ENCODE data around the gene TNIK.

Gene TNIK

DNA sequence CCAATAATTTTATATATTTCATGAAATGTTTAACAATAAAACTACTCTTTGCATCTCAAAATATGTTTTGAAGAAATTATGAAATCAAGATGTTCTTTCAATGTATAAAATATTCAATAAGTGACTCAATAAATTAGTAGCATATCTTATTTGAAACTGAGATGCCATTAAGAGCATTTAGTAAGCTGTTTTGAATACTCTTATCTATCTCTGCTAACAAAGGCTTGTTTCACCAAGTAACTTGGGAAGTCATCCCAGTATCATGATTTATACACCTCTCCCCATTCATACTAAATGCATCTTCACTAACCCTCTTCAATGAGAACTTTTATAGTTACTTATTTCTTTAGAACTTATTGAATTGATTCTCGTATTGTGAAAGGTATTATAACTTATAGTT, 43.1 kb downstream of the TNIK start:
- DNase-seq (ENCODE audit: low read depth in 2 of 2): no peak

DNA sequence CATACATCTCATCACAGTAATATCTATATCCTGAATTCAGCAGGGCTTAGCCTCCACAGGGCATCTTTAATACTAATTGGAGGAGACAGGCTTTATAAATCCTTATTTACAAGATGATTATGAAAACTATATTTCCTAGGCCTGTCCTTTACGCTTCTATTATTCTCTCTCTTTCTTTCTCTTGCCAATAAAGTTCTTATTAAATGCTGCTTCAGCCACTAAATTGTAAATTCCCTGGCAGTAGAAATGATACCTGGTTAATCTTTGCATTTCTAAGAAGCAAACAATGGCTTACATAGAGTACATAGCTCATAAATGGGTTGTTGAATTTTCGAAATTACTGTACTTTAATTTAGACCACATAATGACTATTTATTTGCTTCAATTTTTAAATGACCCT, 43.5 kb downstream of the TNIK start:
- no peak for DNase-seq (ENCODE audit: low read depth in 2 of 2)

DNA sequence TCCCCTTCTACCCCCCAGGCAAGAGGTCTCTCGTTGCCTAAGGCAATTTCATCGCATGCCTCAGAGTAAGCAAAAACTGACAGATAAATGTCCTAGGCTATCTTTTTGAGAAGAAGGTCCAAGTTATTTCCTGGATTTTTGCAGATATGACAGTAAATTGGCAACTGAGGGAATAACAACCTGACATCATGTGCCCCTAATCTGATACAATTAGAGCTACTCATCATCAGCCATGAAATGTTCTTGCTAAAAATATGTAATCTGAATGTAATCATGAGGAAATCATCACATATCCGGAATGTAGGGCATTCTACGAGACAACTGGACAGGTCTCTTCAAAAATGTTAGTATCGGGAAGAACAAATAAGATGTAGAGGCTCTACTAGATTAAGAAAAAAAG, 44.1 kb downstream of the TNIK start:
- no peak for DNase-seq (ENCODE audit: low read depth in 2 of 2)

DNA sequence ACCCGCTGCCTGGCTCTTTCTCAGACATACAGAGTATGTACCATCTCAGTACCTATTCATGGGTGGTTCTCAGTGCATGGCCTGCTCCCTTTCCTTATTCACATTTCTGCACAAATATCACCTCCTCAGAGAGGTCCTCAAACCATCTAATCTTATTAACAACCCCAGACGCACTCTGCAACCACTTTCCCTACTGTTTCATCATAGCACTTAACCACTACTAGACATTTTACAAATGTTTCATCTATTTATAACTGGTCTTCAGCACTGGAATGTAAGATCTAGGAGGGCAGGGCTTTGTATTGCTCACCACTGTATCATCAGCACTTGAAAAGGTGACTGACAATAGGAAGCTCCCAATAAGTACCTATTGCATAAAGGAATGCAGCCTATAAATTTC, 45.1 kb downstream of the TNIK start:
- no peak for DNase-seq (ENCODE audit: low read depth in 2 of 2)

DNA sequence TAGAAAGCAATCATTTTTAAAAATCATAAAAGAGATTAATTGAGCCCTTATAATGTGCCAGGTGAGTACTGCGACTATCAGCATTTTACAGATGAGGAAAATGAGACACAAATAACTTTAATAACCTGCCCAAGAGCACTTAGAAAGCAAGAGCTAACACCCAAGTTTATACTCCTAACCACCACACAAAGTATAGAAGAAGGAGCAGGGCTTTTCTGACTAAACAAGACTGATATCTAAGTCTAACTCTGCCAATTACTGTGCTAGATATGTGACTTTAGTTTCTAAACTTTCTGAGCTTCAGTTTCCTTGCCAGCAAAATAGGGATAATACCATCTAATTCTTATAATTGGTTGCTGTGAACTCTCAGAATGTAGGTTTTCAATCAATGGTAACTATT, 47.7 kb downstream of the TNIK start:
- no peak for DNase-seq (ENCODE audit: low read depth in 2 of 2)

DNA sequence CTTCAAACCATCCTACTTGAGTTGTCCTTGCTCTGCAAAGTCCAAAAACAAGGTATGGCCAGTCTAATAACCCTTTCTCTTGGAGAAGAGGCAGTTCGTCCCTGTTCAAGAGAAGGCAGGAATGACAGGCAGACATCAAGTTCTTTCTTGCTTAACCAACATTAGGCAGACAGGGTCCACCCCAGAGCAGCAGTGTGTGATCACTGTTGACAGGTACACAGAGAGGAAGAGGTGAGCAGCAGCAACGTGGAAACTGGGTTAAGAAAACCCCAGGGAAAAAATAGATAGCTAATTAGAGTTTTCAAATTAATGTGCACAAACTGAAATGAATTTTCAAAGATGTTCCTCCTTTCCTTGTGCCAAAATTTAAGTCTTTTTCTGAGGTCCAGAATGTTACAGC, 48.2 kb downstream of the TNIK start:
- DNase-seq (ENCODE audit: low read depth in 2 of 2): no peak

DNA sequence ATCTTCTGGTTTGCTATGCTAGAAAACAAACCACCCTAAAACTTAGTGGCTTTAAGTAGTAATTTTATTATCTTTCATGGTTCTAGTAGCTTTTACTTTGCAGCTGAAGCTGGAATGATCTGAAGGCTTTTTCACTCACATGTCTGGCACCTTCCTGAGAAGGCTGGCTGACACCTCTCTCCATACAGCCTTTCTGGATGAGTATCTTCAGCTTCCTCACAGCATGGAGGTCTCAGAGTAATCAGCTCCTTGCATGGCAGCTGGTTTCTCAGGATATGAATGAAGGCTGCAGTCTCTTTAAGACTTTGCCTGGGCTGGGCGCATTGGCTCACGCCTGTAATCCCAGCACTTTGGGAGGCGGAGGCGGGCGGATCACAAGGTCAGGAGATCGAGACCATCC, 50.0 kb downstream of the TNIK start:
- no peak for DNase-seq (ENCODE audit: low read depth in 2 of 2)

DNA sequence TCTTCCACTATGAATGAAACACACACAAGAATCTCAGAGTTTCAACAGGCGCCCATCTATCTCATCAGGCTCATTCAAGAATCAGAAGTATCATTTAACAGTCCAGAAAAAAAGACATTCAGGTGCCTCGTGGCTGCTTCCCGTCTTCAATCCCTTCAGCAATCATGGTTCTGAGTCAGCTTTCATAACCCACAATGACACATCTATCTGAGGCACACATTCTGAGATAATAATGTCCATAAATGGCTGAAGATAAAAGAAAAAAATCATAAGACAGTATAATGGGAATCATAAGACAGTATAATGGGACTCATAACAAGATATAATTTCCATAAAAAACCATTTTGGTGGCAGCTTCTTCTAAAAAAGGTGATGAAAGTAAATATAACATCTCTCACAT, 52.4 kb downstream of the TNIK start:
- no peak for DNase-seq (ENCODE audit: low read depth in 2 of 2)

DNA sequence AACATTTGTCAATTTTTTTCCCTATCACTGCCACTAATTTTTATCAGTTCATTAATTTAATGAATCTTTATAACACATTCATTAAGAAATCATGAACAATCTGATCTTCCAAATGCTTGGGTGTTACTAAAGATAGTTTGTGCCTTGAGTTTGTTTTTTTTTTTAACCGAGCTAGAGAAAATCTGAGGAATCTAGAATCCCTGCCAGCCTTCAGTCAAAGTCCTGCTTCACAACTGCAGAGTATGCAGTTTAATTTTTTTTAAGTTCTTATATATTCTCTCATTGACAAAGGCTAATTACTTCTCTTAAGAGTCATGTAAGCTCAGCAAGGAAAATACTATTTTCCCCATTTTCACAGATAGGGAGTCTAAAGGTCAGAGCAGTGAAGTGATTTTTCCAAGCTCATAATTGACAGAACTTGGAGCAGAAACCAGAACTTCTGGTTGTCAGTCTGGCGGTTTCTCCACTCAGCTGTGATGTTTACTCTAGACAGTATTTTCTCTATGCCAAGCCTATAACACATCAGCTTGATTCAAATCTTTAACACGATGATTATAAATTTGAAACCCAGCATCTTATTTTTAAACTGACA, 55.7 kb downstream of the TNIK start:
- DNase-seq (ENCODE audit: low read depth in 2 of 2): no peak

DNA sequence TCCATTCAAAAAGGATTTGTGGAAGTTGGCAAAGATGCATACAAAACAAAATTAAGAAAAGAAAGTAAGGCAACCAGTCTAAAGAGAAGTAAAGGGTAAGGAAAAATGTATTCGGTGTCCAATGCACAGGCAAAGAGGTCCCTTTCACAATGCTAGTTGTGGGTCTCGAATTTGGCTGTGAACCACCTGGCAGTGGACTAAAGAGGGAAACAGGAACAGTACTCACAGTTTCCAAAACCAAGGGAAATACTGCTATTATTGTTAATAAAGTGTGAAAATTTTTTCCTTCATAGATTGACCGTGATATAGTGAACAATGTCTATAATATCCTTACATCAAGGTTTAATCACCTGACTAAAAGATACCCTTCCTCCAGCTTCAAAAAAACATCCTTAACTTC, 57.9 kb downstream of the TNIK start:
- no peak for DNase-seq (ENCODE audit: low read depth in 2 of 2)

DNA sequence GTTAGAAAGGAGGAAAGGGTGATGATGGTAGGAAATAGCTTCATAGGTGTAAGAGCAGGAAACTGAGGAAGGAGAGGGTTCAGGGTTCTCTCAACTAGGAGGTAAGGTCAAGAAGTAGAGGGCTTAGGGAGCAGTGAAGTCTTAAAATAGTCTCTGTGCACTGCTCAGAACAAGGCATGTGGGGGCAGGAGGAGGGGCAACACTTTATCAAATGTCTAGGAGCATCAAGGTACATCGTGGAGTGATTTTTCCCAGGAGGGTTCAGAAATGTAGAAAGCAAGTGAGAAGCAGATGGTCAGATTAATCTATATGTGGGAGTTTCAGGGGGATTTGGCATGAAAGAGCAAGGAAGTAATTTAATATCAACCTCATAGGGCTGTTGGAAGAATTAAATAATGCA, 58.8 kb downstream of the TNIK start:
- DNase-seq (ENCODE audit: low read depth in 2 of 2): no peak

DNA sequence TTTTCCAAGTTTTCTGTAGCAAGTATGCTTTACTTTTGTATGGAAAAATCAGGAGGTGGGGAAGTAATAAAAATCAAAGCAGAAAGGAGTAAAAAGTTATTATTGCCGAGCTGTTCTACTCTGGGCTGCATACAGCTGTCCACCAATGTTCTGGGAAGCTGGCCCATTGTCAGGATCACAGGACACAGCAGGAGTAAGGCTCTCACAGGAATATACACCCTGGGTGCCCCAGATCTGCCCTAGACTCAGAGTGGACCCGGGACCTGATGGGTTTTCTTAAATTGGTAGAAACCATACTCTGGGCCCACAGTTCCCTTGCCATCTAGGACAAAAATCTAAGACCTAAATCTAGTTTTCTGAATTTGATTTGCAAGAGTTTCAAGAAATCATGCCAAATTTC, 60.4 kb downstream of the TNIK start:
- no peak for DNase-seq (ENCODE audit: low read depth in 2 of 2)

DNA sequence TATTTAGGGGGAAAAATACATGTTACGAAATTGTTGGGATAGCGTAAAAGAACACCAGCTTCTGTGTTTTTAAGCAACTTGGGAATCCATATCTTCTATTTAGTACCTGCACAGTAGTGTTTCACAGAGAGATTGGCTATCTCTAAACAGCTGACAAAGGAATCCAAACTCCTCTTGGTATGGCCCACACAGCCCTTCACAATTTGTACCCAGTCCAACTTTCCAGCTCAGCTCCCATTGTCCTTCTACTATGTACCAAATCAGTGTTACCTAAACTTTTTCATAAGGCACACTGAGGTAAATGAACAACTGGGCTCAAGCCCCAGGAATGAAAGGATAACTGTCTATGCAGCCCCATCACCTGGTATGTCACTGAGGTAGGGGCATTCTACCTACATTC, 61.9 kb downstream of the TNIK start:
- DNase-seq (ENCODE audit: low read depth in 2 of 2): no peak

DNA sequence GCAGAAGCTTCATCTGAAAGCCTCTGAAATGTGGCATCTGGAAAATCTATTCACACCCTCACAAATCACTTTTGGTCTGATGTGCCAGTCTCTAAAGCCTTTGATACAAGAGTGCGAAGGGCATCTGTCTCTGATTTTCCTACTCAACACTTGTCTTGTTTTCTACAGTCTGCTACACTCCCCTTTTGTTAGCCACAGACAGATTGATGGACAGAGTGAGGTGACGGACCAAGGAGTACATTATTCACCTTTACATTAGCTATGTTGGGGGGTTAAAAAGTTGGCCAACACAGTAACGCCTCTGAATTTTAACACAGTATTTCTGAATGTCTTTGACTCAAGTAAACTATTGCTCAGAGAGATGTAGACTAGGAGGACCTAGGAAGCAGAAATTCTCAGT, 63.1 kb downstream of the TNIK start:
- DNase-seq (ENCODE audit: low read depth in 2 of 2): no peak

DNA sequence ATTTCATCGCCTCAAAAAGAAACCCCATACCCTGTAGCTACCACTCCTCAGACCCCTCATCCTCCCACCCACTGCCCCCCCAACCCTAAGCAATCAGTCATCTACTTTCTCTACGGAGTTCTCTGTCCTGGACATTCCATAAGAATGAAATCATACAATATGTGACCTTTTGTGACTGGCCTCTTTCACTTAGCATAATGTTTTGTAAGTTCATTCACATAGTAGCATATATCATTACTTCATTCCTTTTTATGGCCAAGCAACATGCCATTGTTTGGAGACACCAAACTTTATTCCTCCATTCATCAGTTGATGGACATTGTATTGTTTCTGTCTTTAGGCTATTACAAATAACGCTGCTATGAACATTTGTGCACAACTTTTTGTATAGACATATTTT, 64.2 kb downstream of the TNIK start:
- no peak for DNase-seq (ENCODE audit: low read depth in 2 of 2)

DNA sequence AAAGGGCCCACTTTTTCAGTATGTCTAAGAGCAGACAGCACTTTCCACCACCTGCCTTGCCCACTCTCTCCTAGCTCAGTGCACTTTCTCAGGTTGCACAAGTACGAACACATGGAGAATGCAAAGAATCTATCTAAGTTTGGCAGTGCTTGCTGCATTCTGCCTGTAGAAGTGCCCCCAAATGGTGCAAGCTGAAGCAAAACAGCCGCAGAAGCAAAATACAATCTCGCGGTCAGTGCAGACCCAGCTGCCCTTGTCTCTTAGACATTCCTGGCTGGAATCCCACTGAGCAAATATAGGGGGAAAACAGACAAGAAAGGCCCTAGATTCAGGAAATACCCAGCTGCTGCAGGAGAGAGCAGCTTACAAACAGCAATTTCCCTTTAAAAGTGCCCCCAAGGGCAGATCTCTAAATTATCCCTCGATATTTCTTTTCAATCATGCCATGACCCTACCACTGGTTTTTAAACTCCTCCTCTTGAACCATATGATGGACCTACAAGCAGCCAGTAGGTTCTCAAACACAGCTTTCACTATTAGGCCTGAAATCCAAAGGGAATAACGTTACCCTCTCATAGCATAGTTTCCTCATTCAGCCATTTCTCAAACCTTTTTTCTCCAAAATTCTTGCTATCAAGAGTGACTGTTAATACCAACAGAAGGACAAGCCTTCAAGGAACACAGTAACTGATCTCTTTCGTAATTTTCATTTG, 67.0 kb downstream of the TNIK start:
- no peak for DNase-seq (ENCODE audit: low read depth in 2 of 2)

DNA sequence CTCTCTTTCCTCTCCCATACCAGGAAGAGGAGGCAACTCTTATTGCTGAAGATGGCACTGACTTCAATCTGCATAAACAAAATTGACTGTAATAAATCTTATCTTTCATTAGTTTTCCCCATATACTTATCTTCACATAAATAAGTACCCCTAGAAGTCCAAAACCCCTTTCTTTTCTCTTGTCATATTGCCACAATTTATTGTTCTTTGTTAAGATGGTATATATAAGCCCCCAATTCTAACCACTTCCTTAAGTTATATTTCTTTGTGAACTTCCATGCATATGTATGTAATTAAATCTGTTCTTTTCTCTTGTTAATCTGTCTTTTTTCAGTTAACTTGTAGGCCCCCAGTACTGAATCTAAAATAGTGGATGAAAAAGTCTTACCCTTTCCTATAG, 68.8 kb downstream of the TNIK start:
- no peak for DNase-seq (ENCODE audit: low read depth in 2 of 2)

DNA sequence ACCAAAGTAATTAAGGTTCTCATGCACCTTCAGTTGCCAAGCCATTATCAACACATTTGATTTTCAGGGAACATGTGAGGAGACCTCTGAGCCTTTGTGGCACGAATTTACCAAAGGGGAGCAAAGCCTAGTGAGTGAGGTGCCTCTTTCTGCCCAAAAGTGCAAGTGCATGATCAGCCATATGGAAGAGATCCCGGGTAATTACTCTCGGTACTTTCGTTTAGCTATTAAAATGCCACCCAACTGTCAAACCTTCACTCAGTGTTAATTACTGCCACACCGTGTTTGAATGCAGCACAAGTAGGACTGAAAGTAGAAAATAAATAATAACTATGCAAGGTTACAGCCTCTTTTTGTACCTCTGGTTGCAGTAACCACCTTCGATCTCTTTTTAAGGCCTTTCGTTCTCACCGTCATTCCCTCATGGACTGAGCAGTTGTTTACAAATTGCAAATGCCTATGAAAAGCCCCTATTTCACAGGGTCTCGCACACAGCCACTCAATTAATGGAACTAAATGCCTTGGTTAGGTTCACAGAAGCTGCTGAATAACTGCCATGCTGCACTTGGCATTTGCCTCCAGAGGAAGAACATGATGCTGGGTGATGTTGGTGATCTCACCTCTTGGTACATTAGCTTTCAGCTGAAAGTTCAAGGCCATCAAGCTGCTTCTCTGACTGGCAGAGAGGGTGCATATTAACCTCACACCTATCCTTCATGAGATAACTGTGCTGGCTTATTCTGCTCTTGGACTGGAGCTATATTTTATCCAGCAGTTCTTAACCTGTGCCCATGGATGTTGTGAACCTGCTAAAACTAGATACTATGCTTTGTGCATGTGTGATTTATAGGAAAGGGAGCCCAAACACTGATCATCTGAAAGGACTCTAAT, 69.9 kb downstream of the TNIK start:
- no peak for DNase-seq (ENCODE audit: low read depth in 2 of 2)

DNA sequence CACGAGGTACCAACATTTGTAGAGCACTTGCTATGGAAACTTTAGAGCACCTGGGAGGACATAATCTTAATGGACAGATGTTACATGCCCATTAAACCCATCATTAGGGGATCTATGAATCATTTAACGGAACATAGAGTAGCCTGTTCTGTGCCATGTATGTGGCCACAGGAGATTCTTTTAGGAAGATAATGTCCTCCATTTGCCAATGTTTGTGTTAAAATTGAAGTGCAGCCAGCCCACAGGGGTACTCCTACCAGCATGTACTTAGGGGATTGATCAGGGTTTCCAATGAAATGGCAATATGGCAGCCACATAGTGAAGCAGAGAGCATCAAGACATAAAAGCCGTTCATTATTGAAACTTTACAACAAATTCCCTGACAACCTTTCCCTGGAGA, 70.7 kb downstream of the TNIK start:
- DNase-seq (ENCODE audit: low read depth in 2 of 2): no peak

DNA sequence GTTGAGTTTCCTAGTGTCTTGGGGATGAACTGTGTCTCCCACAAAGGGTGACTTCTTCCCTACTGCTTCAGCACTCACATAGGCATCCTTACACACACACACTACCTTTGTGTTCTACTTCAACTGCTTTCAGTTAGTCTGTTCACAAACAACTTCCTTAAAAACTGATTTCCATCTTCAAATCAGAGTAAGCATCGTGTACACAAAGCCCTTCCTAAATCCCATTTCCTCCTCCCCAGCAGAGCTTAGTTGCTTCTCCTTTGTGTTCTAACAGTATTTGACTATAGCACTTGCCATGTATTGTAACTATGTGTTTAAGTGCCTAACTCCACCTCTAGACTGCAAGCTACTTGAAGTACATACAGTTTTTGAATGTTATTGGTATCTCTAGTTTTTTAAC, 71.7 kb downstream of the TNIK start:
- no peak for DNase-seq (ENCODE audit: low read depth in 2 of 2)

DNA sequence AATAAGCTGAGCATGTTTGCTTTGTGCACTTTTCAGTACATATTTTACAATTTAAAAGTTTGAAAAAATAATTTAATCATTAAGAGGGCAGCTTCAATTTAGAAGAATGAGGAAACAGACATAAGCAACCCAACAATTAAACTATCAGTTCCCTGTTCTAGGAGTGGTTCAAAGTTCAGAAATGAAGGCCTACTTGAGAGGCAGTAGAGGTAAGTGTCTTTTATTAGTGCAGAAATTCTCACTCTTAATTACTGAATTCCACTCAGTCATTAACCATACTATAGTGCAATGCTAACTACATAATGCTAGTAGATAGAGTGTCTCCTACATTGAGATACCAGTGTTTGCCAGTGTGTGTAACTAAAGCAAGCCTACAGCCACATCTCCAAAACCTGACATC, 73.1 kb downstream of the TNIK start:
- DNase-seq (ENCODE audit: low read depth in 2 of 2): no peak

DNA sequence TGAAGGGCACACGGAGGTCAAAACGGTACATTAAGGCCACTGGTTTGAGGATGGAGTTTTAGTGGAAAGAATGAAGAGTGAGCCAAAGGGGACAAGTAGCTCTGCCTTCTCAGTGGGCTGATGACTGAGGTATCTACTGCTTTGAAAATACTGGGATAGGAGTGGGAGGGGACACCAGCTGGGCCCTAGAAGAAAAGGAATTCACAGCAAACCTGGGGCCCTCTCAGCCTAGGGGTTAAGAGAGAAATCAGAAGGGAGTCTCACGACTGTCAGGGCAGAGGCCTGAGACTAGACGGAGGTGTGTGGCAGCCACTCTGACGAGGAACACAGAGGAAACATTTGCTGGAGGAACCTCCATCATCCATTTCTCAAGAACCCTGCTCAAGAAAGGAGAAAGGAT, 75.1 kb downstream of the TNIK start:
- no peak for DNase-seq (ENCODE audit: low read depth in 2 of 2)

Data from stimulated activated CD4-positive, alpha-beta T cell treated with anti-CD3 and anti-CD28 coated beads, Interleukin-15, amount 100 ng/mL, for 48 hours (primary cell).